HG02623 (cell line): ENCODE results near the gene C6orf15.

Experiments used
- ATAC-seq: cut with Tn5 transposase; IDR thresholded peaks from one replicate; pipeline ENCODE4 v1.9.1; 2021; ENCODE audit warnings: moderate library complexity; ENCODE audit not compliant: unreplicated experiment

The C6orf15 gene

GRCh38 chr6:31112478-31112877 lies at the start of gene C6orf15:
TSS of gene C6orf15 (minus strand) at chr6:31112575. CDS start at chr6:31112555, 20 bp downstream.
- ATAC-seq = no peak

DNA sequence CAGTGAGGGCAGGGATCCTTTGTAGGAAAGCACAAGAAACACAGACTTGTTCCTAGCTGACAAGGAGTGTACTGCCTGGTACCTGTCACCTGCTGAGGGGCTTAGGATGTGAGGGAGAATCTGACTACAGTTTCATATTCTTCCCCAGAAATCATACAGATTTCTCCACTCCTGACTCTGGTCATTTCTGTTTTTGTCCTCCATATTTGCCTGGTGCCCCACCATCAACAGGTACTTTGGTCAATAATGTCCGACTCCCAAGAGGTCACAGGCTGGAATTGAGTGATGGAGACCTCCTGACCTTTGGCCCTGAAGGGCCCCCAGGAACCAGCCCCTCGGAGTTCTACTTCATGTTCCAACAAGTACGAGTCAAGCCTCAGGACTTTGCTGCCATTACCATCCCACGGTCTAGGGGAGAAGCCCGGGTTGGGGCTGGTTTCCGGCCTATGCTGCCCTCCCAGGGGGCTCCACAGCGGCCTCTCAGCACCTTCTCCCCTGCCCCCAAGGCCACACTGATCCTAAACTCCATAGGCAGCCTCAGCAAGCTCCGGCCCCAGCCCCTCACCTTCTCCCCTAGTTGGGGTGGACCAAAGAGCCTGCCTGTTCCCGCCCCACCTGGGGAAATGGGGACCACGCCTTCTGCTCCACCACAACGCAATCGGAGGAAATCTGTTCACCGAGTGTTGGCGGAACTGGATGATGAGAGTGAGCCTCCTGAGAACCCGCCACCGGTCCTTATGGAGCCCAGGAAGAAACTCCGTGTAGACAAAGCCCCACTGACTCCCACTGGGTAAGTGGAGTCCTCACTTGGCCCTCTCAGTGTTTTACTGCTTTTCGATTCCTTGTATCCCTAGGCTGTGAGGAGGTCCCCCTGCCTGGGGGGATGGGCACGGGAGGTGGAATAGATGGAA lies 49.1 kb upstream of the C6orf15 start:
- ATAC-seq = no peak

GRCh38 chr6:31158863-31159855 lies 46.8 kb upstream of the C6orf15 start:
- ATAC-seq = no peak

GRCh38 chr6:31158140-31158862 lies 45.9 kb upstream of the C6orf15 start, which contains the start of gene TCF19:
TSS of gene TCF19 (plus strand) at chr6:31158589. CDS start at chr6:31159470, 881 bp downstream.
- peak; percentile 89 for ATAC-seq

GRCh38 chr6:31157513-31158139 lies 45.3 kb upstream of the C6orf15 start, which contains the start of gene CCHCR1:
TSS of gene CCHCR1 (minus strand) at chr6:31157802. CDS start at chr6:31157600, 202 bp downstream.
- no peak for ATAC-seq

- ATAC-seq = no peak
Observed at GRCh38 chr6:31156641-31157040, 44.3 kb upstream of the C6orf15 start.

DNA sequence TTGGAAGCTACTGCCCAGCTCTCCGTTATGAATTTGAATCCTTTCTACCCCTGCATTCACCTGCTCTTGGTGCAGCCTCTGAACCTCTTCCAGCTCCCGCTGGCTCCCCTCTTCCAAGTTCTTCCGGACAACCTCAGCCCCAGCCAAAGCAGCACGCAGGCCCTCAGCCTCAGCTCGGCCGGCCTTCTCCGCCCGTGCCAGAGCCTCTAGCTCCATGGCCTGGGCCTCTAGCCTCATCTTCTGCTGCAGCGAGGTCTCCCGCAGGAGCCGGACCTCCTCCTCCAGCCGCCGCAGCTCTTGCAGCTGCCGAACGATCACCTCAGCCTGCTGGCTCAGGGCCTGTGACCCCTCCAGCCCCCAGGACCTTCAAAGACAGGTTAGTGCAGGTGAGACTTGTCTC lies 42.1 kb upstream of the C6orf15 start:
- ATAC-seq = no peak

GRCh38 chr6:31152781-31153180 lies 40.4 kb upstream of the C6orf15 start:
- ATAC-seq = no peak

GRCh38 chr6:31149827-31150447 lies 37.6 kb upstream of the C6orf15 start:
- no peak for ATAC-seq

GRCh38 chr6:31145386-31145785 lies 33.0 kb upstream of the C6orf15 start:
- ATAC-seq = no peak

DNA sequence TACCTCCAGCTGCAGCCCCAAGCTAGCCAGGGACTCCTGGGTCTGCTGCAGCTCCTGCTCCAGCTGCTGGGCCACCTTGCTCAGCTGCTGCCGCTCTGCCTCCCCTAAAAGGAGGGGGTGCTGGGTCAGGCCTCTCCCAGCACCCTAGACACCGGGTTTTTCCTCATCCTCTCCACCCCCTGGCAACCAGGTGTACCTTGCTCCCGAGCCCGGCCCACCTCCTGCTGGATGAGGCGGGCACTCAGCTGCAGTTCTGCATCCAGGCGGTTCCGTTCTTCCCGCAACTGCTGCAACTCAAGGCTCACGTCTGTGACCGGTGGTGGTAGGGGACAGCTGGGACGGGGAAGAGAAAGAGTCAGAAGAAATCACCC lies 32.6 kb upstream of the C6orf15 start:
- ATAC-seq = no peak

GRCh38 chr6:31144296-31144969 lies 32.1 kb upstream of the C6orf15 start:
- no peak for ATAC-seq

DNA sequence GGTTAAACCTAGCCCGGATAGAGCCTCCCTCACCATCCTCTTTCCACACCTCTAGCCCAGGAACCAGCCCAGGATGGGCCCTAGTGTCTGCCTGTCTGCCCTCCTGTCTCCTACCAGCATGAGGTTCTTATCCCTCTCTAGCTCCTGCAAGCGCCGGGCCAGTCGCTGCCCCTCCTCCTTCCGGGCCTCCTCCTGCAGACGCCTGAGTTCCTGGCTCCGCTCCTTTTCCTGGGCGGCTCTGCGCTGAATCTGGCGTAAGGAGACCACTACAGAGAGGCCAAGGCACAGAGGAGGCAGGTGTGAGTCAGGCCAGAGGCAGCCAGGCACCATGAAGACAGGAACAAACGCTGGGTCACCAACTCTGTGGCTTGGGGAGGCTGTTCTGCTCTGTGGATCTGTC lies 30.8 kb upstream of the C6orf15 start:
- no peak for ATAC-seq

DNA sequence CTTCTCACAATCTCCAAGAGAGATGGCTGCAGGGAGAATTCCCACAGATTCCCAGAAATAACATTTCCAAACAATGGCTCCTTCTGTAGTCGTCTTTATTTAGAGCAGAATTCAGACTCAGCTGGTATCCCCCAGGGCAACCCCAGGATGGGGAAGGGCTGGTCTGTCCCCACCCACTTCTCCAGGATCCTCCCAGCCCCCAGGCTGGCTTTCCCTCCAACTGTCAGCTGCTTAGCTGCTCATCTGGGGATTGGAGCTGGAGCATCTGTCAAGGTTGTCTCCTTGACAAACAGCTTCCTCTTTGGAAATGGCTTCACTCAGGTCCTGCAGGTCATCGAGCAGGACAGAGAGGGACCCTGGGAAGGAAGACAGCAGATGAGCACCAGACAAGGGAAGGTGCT lies 30.0 kb upstream of the C6orf15 start:
- ATAC-seq = no peak

GRCh38 chr6:31140643-31141042 lies 28.3 kb upstream of the C6orf15 start:
- ATAC-seq = no peak

GRCh38 chr6:31139599-31139998 lies 27.2 kb upstream of the C6orf15 start:
- ATAC-seq = no peak

GRCh38 chr6:31138982-31139381 lies 26.6 kb upstream of the C6orf15 start, which contains the start of gene PSORS1C2:
TSS of gene PSORS1C2 (minus strand) at chr6:31139066. CDS start at chr6:31139026, 40 bp downstream.
- ATAC-seq = no peak

GRCh38 chr6:31135710-31136109 lies 23.3 kb upstream of the C6orf15 start:
- no peak for ATAC-seq

- ATAC-seq = no peak
Observed at GRCh38 chr6:31132806-31133205, 20.4 kb upstream of the C6orf15 start.
